ENCODE results near the gene ARID5B.

Gene ARID5B

GRCh38 chr10:61993711-61994401 lies 92.4 kb downstream of the ARID5B start:
- DNase-seq = no peak

GRCh38 chr10:61994405-61995219 lies 93.1 kb downstream of the ARID5B start:
- no peak for DNase-seq

- DNase-seq = no peak
Measured at GRCh38 chr10:61995220-61995503, 93.7 kb downstream of the ARID5B start.

- DNase-seq = no peak
Measured at GRCh38 chr10:61998937-61999336, 97.4 kb downstream of the ARID5B start.

- DNase-seq = no peak
Measured at GRCh38 chr10:62000037-62000603, 98.6 kb downstream of the ARID5B start.

GRCh38 chr10:62000726-62001125 lies 99.2 kb downstream of the ARID5B start:
- DNase-seq = no peak

GRCh38 chr10:62001898-62002297 lies 100.4 kb downstream of the ARID5B start:
- DNase-seq = no peak

- no peak for DNase-seq
Measured at GRCh38 chr10:62002753-62003152, 101.3 kb downstream of the ARID5B start.

GRCh38 chr10:62004042-62004441 lies 102.5 kb downstream of the ARID5B start:
- no peak for DNase-seq

GRCh38 chr10:62005281-62005680 lies 103.8 kb downstream of the ARID5B start:
- DNase-seq = no peak

- no peak for DNase-seq
Measured at GRCh38 chr10:62005687-62006086, 104.2 kb downstream of the ARID5B start.

GRCh38 chr10:62007145-62007544 lies 105.6 kb downstream of the ARID5B start:
- no peak for DNase-seq

- no peak for DNase-seq
Measured at GRCh38 chr10:62008196-62008595, 106.7 kb downstream of the ARID5B start.

- no peak for DNase-seq
Measured at GRCh38 chr10:62008946-62009345, 107.4 kb downstream of the ARID5B start.

- DNase-seq = no peak
Measured at GRCh38 chr10:62010366-62010765, 108.9 kb downstream of the ARID5B start.

GRCh38 chr10:62011558-62011957 lies 110.1 kb downstream of the ARID5B start:
- DNase-seq = no peak

- DNase-seq = no peak
Measured at GRCh38 chr10:62012318-62012717, 110.8 kb downstream of the ARID5B start.

- no peak for DNase-seq
Measured at GRCh38 chr10:62014510-62014909, 113.0 kb downstream of the ARID5B start.

GRCh38 chr10:62015994-62016393 lies 114.5 kb downstream of the ARID5B start:
- DNase-seq = no peak

- DNase-seq = no peak
Measured at GRCh38 chr10:62016623-62017490, 115.4 kb downstream of the ARID5B start.

GRCh38 chr10:62017491-62017870 lies 116.0 kb downstream of the ARID5B start:
- no peak for DNase-seq

- no peak for DNase-seq
Measured at GRCh38 chr10:62018131-62018911, 116.8 kb downstream of the ARID5B start.
